B cell (primary cell): ENCODE results near the gene TREML2. TPM values are rescaled to one million over a fixed set of nuclear protein-coding genes. Genes with fewer than 3 reads are reported as not detected.

Experiments used
- ATAC-seq: fragments of 200-7000 bp; cut with Tn5 transposase; one replicate; pipeline ENCODE4 v1.10.0; 2021; ENCODE audit warnings: low read depth, mild to moderate bottlenecking, moderate number of reproducible peaks, moderate library complexity
- CTCF ChIA-PET: fragments of 350-600 bp; sonication (Branson Sonifier 250); formaldehyde crosslinking; loops from one replicate; lab custom pipeline; 2021; ENCODE audit warnings: antibody characterized with exemption, inconsistent platforms; lab: Charles Lee
- POLR2A ChIA-PET: fragments of 350-600 bp; sonication (Branson Sonifier 250); formaldehyde crosslinking; loops from one replicate; lab custom pipeline; 2021; ENCODE audit warnings: antibody characterized with exemption; lab: Charles Lee
- DNase-seq: peaks from one replicate; pipeline ENCODE4 v3.0.0; 2013
- H2AFZ ChIP-seq: 2 replicates; pipeline ENCODE4 v1.6.1; 2012; ENCODE audit warnings: mild to moderate bottlenecking, low read depth, low read length; ENCODE audit not compliant: insufficient read depth, poor library complexity, severe bottlenecking
- H3K27ac ChIP-seq, 2 donors: 1 replicate in 1 of 2; 2 replicates in 1 of 2; pipeline ENCODE4 v1.5.1; 2012 to 2013; ENCODE audit warnings: low read length in 2 of 2, mild to moderate bottlenecking in 2 of 2, moderate library complexity in 1 of 2
- H3K27me3 ChIP-seq, 4 experiments: fragments of 200-600 bp in 1 of 4; sonication (generic) in 1 of 4; replicated peaks in 1 of 4; 1 replicate in 2 of 4; 2 replicates in 2 of 4; pipeline versions ENCODE4 v1.6.1 to v1.7.0; 2013 to 2016; ENCODE audit warnings: low read length in 3 of 4, mild to moderate bottlenecking in 2 of 4, mixed read lengths in 1 of 4, moderate library complexity in 1 of 4; ENCODE audit not compliant: insufficient read depth in 4 of 4, control insufficient read depth in 3 of 4; ENCODE audit errors: control extremely low read depth in 1 of 4
- H3K36me3 ChIP-seq, 2 experiments: replicated peaks in 1 of 2; 1 replicate in 1 of 2; 2 replicates in 1 of 2; pipeline versions ENCODE4 v1.6.1 to v1.7.1; 2013; ENCODE audit warnings: low read length in 1 of 2; ENCODE audit not compliant: insufficient read depth in 2 of 2, control insufficient read depth in 1 of 2; ENCODE audit errors: control extremely low read depth in 1 of 2, extremely low read depth in 1 of 2
- H3K4me1 ChIP-seq, 2 donors: fragments of 200-600 bp in 1 of 2; sonication (generic) in 1 of 2; 1 replicate in 1 of 2; 2 replicates in 1 of 2; pipeline versions ENCODE4 v1.5.1 to v1.6.1; 2013 to 2017; ENCODE audit warnings: low read length in 2 of 2; ENCODE audit not compliant: control insufficient read depth in 2 of 2, insufficient read depth in 2 of 2
- H3K4me2 ChIP-seq: replicated peaks from 2 replicates; pipeline ENCODE3; 2012; ENCODE audit warnings: mild to moderate bottlenecking, low read depth, low read length; ENCODE audit not compliant: poor library complexity, severe bottlenecking
- H3K4me3 ChIP-seq, 5 experiments: fragments of 200-600 bp in 1 of 5; sonication (generic) in 1 of 5; 1 replicate in 3 of 5; 2 replicates in 2 of 5; pipeline versions ENCODE4 v1.5.1 to v1.7.0; 2011 to 2016; ENCODE audit warnings: low read length in 4 of 5, mild to moderate bottlenecking in 4 of 5, low read depth in 2 of 5, control low read depth in 1 of 5, moderate library complexity in 1 of 5; ENCODE audit not compliant: insufficient read depth in 1 of 5; ENCODE audit errors: control extremely low read depth in 1 of 5, extremely low read depth in 1 of 5
- H3K79me2 ChIP-seq: fragments of 200-600 bp; sonication (generic); one replicate; pipeline ENCODE4 v1.6.0; 2016; ENCODE audit warnings: low read length; ENCODE audit not compliant: control insufficient read depth, insufficient read depth
- H3K9ac ChIP-seq: fragments of 200-600 bp; sonication (generic); 2 replicates; pipeline ENCODE4 v1.6.1; 2017; ENCODE audit warnings: mild to moderate bottlenecking, low read length, moderate library complexity
- H3K9me3 ChIP-seq, 3 donors: one replicate each; pipeline versions ENCODE4 v1.6.1 to v1.7.1; 2013; ENCODE audit warnings: low read length in 2 of 3; ENCODE audit not compliant: control insufficient read depth in 2 of 3, insufficient read depth in 1 of 3; ENCODE audit errors: control extremely low read depth in 1 of 3
- H4K20me1 ChIP-seq: 2 replicates; pipeline ENCODE4 v1.6.0; 2012; ENCODE audit warnings: mild to moderate bottlenecking, low read length; ENCODE audit not compliant: insufficient read depth, control insufficient read depth, poor library complexity, severe bottlenecking
- H3K27ac Mint-ChIP-seq: one replicate; pipeline ENCODE4 v1.8.0; 2021; ENCODE audit warnings: mixed read lengths
- H3K27me3 Mint-ChIP-seq: one replicate; pipeline ENCODE4 v1.8.0; 2021; ENCODE audit warnings: mixed read lengths
- H3K4me1 Mint-ChIP-seq: one replicate; pipeline ENCODE4 v1.8.0; 2021; ENCODE audit warnings: mixed read lengths
- H3K4me3 Mint-ChIP-seq: one replicate; pipeline ENCODE4 v1.8.0; 2021; ENCODE audit warnings: mixed read lengths
- H3K9me3 Mint-ChIP-seq: one replicate; pipeline ENCODE4 v1.8.0; 2022; ENCODE audit warnings: mixed read lengths; ENCODE audit not compliant: insufficient read depth
- EZH2 ChIP-seq: IDR thresholded peaks from 2 replicates; pipeline ENCODE4 v1.6.1; 2012; ENCODE audit warnings: borderline replicate concordance, low read depth, mild to moderate bottlenecking, moderate library complexity, low read length; ENCODE audit not compliant: insufficient read depth, poor library complexity, severe bottlenecking
- WGBS: methylation state at CpG from one replicate; pipeline ENCODE4 v1.1.5; 2013; ENCODE audit warnings: missing lambda C conversion rate; ENCODE audit not compliant: insufficient coverage; 5-methylcytosine and 5-hydroxymethylcytosine counted together
- intact Hi-C: fragments of 100-400 bp; cut with micrococcal nuclease; formaldehyde crosslinking; loops from one replicate; pipeline ENCODE4 v1.10.0; 2022
- polyA plus RNA-seq: library from polyadenylated mRNA; depleted of rRNA; stranded (reverse); fragments of >200 nt; gene quantifications from 2 replicates; pipeline ENCODE4 v1.2.3, GENCODE V29; 2012
- total RNA-seq, 2 donors: library from RNA; stranded (reverse); fragments of 120-200 nt in 1 of 2; gene quantifications; 1 replicate in 1 of 2; 2 replicates in 1 of 2; pipeline versions ENCODE4 v1.2.3 to v1.2.4, GENCODE V29; 2013 to 2022
- TF ChIP-seq, protein P1 (sequence below): fragments of 200-600 bp; IDR thresholded peaks from one replicate; pipeline ENCODE4 v1.8.0; 2022; ENCODE audit warnings: antibody characterized with exemption, mild to moderate bottlenecking

TREML2 gene
- total and polyA plus RNA-seq, 2 donors (not counting 1 experiment from before 2014, with no cell fraction given), result 9.6 to 51.1 TPM

DNA sequence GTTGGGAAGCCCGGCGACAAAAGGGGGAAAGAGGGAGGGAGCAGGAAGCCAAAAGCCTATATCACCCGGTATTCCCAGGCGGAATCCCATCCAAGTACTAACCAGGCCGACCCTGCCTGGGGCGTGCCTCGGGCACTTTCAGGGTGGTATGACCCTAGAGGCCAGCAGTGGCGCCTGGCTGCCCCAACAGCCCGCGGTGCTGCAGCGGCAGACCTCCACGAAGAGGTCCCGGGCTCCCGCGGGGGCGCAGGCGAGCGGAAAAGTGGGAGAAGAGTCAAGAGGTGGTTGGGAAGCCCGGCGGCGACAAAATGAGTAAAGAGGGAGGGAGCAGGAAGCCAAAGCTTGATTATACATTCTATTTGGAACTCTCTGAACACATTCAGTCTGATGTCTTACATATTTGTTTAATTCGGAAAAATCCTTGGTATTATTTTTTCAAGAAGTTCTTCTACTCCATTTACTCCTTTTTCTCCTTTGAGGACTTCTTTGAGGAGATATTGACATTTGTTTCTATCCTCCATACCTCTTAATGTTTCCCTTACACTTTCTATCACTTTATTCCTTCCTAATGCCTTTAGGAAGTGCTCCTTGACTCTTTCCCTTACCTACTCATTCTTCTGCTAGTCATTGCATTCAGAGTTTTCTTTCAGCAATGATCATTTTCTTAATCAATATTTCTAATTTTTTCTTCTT lies 38.7 kb upstream of the TREML2 start:
- Mint-ChIP-seq H3K27ac (no peak overlapping the region), H3K4me1 (peaks cover 8% of the 10 kb centered on the region), H3K9me3 (no peaks in the 10 kb centered on the region), H3K27me3 (peaks cover 33% of the 10 kb centered on the region), H3K4me3 (no peak overlapping the region)
- intact Hi-C loops, result no loop called here
- H3K4me1 ChIP-seq, result peaks cover 0 to 7% of the 10 kb centered on the region in 2 donors
- POLR2A ChIA-PET, result no interaction called here
- CTCF ChIA-PET, result interaction anchor here (0.8 kb wide), 1 partner anchor 657 kb away, joined by 3 read pairs; no protein-coding TSS in a partner anchor
- H3K36me3 ChIP-seq, result no peaks in the 10 kb centered on the region
- H4K20me1 ChIP-seq, result no peaks in the 10 kb centered on the region
- H3K9ac ChIP-seq, result no peak overlapping the region
- no peak overlapping the region for H3K4me2 ChIP-seq
- H3K9me3 ChIP-seq, result peaks cover 0 to 3% (median 0%) of the 10 kb centered on the region in 3 donors
- no peaks in the 10 kb centered on the region for H3K79me2 ChIP-seq
- WGBS, result 63% methylated on average over 14 of the region's 22 CpGs
- H2AFZ ChIP-seq, result no peak overlapping the region
- no peak for TF ChIP-seq EZH2
- TF ChIP-seq, protein P1, sequence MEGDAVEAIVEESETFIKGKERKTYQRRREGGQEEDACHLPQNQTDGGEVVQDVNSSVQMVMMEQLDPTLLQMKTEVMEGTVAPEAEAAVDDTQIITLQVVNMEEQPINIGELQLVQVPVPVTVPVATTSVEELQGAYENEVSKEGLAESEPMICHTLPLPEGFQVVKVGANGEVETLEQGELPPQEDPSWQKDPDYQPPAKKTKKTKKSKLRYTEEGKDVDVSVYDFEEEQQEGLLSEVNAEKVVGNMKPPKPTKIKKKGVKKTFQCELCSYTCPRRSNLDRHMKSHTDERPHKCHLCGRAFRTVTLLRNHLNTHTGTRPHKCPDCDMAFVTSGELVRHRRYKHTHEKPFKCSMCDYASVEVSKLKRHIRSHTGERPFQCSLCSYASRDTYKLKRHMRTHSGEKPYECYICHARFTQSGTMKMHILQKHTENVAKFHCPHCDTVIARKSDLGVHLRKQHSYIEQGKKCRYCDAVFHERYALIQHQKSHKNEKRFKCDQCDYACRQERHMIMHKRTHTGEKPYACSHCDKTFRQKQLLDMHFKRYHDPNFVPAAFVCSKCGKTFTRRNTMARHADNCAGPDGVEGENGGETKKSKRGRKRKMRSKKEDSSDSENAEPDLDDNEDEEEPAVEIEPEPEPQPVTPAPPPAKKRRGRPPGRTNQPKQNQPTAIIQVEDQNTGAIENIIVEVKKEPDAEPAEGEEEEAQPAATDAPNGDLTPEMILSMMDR, result no peak
- ATAC-seq (no peak), DNase-seq (no peak)
- no peak overlapping the region for H3K27ac ChIP-seq
- H3K4me3 ChIP-seq, result no peak overlapping the region
- peaks cover 0 to 7% (median 7%) of the 10 kb centered on the region in 4 experiments for H3K27me3 ChIP-seq

DNA sequence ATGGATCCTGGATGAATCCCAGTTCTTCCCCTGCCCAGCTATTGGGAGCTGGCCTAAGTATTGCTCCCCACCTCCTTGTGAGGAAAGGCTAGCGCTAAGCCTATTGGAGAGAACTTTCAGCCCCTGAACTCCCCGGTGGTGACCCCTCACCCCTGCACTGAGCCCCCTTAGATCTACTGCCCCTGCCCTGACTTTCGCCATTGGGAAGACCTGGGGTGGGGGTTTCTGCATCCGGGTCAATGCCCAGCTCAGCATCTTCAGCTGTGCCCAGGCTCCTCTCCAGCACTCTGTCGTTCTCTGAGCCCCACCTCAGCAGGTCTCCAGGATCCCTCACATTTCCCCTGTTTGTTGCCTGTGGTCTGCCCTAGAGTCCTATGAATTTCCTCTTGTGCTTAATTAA lies 36.2 kb upstream of the TREML2 start:
- peaks cover 33% of the 10 kb centered on the region for H3K27me3 Mint-ChIP-seq
- no peak for DNase-seq
- no peak overlapping the region for H3K4me2 ChIP-seq
- H3K4me1 ChIP-seq, result peaks cover 0 to 7% of the 10 kb centered on the region in 2 donors
- H3K4me1 Mint-ChIP-seq, result peaks cover 8% of the 10 kb centered on the region
- no peak overlapping the region for H3K4me3 ChIP-seq
- no peaks in the 10 kb centered on the region for H3K36me3 ChIP-seq
- ChIA-PET CTCF (no interaction called here), POLR2A (no interaction called here)
- H3K27ac Mint-ChIP-seq, result no peak overlapping the region
- no peak overlapping the region for H3K9ac ChIP-seq
- H3K79me2 ChIP-seq, result no peaks in the 10 kb centered on the region
- no peaks in the 10 kb centered on the region for H3K9me3 Mint-ChIP-seq
- TF ChIP-seq, protein P1, result no peak
- no peak for TF ChIP-seq EZH2
- peaks cover 0 to 3% (median 0%) of the 10 kb centered on the region in 3 donors for H3K9me3 ChIP-seq
- H3K4me3 Mint-ChIP-seq, result no peak overlapping the region
- ATAC-seq, result no peak
- H3K27ac ChIP-seq, result no peak overlapping the region
- H4K20me1 ChIP-seq, result no peaks in the 10 kb centered on the region
- peaks cover 0 to 7% (median 7%) of the 10 kb centered on the region in 4 experiments for H3K27me3 ChIP-seq
- no peak overlapping the region for H2AFZ ChIP-seq
- WGBS, result 92% methylated on average over 5 of the region's 5 CpGs
- intact Hi-C loops, result no loop called here
